HEK293 (cell line): ENCODE results near the gene HS3ST3A1.

Experiments
- CTCF ChIP-seq: fragments of 450-650 bp; formaldehyde crosslinking; IDR thresholded peaks from 2 replicates; pipeline ENCODE4 v1.5.1; 2016; ENCODE audit warnings: missing biosample characterization, missing genetic modification characterization
- MYNN ChIP-seq: fragments of 450-650 bp; formaldehyde crosslinking; IDR thresholded peaks from 2 replicates; pipeline ENCODE4 v1.5.1; 2016; ENCODE audit warnings: missing biosample characterization, missing genetic modification characterization, borderline replicate concordance
- MZF1 ChIP-seq: fragments of 450-650 bp; formaldehyde crosslinking; IDR thresholded peaks from 2 replicates; pipeline ENCODE4 v1.5.1; 2017; ENCODE audit warnings: missing biosample characterization, missing genetic modification characterization, borderline replicate concordance
- PRDM4 ChIP-seq: fragments of 450-650 bp; formaldehyde crosslinking; IDR thresholded peaks from 2 replicates; pipeline ENCODE4 v1.5.1; 2017; ENCODE audit warnings: missing biosample characterization, missing genetic modification characterization
- TCF7L2 ChIP-seq: IDR thresholded peaks from 2 replicates; pipeline ENCODE4 v1.6.1; 2011; ENCODE audit warnings: low read depth, mild to moderate bottlenecking, inconsistent platforms, low read length, moderate library complexity, borderline replicate concordance
- ZNF76 ChIP-seq: fragments of 450-650 bp; formaldehyde crosslinking; IDR thresholded peaks from 2 replicates; pipeline ENCODE4; 2016; ENCODE audit warnings: low read depth, missing biosample characterization, missing genetic modification characterization, borderline replicate concordance
- ZNF777 ChIP-seq: fragments of 450-650 bp; formaldehyde crosslinking; IDR thresholded peaks from 2 replicates; pipeline ENCODE4 v1.5.1; 2017; ENCODE audit warnings: missing biosample characterization, missing genetic modification characterization, borderline replicate concordance
- ZNF785 ChIP-seq: fragments of 450-650 bp; formaldehyde crosslinking; IDR thresholded peaks from 2 replicates; pipeline ENCODE4 v1.5.1; 2016; ENCODE audit warnings: missing biosample characterization, missing genetic modification characterization
- ZNF791 ChIP-seq: fragments of 450-650 bp; formaldehyde crosslinking; IDR thresholded peaks from 2 replicates; pipeline ENCODE4 v1.5.1; 2016; ENCODE audit warnings: missing biosample characterization, missing genetic modification characterization
- TF ChIP-seq, protein P1 (sequence below): fragments of 450-650 bp; formaldehyde crosslinking; IDR thresholded peaks from 2 replicates; pipeline ENCODE4 v1.5.1; 2016; ENCODE audit warnings: missing biosample characterization, missing genetic modification characterization
- TF ChIP-seq, protein P2 (sequence below): fragments of 450-650 bp; formaldehyde crosslinking; IDR thresholded peaks from 2 replicates; pipeline ENCODE4 v1.5.1; 2017; ENCODE audit warnings: missing biosample characterization, missing genetic modification characterization

DNA sequence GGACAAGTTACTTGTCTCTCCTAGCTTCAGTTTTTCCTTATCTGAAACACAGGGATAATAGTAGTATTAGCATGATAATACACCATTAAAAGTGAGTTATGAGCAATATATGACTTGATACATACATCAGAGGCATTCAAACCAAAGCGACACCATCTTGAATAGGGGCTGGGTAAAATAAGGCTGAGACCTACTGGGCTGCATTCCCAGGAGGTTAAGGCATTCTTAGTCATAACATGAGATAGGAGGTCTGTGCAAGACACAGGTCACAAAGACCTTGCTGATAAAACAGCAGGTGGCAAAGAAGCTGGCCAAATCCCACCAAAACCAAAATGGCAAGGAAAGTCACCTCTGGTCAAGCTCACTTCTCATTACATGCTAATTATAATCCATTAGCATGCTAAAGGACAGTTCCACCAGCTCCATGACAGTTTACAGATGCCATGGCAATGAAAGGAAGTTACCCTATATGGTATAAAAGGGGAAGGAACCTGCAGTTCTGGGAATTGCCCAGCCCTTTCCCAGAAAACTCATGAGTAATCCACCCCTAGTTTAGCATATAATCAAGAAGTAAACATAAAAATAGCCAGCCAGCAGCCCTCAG is 37.2 kb upstream of the HS3ST3A1 start:
- no peak for TF ChIP-seq CTCF (tag by site-specific recombination)
- TF ChIP-seq ZNF791, result no peak
- TF ChIP-seq, protein P1, sequence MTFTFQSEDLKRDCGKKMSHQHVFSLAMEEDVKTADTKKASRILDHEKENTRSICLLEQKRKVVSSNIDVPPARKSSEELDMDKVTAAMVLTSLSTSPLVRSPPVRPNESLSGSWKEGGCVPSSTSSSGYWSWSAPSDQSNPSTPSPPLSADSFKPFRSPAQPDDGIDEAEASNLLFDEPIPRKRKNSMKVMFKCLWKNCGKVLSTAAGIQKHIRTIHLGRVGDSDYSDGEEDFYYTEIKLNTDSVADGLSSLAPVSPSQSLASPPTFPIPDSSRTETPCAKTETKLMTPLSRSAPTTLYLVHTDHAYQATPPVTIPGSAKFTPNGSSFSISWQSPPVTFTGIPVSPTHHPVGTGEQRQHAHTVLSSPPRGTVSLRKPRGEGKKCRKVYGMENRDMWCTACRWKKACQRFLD (tag by site-specific recombination), result no peak
- TF ChIP-seq ZNF785 (tag by site-specific recombination), result no peak
- TF ChIP-seq ZNF777 (tag by site-specific recombination), result no peak
- TF ChIP-seq, protein P2, sequence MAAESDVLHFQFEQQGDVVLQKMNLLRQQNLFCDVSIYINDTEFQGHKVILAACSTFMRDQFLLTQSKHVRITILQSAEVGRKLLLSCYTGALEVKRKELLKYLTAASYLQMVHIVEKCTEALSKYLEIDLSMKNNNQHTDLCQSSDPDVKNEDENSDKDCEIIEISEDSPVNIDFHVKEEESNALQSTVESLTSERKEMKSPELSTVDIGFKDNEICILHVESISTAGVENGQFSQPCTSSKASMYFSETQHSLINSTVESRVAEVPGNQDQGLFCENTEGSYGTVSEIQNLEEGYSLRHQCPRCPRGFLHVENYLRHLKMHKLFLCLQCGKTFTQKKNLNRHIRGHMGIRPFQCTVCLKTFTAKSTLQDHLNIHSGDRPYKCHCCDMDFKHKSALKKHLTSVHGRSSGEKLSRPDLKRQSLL, result no peak
- no peak for TF ChIP-seq MYNN (tag by site-specific recombination)
- TF ChIP-seq ZNF76 (tag by site-specific recombination), result no peak
- no peak for TF ChIP-seq MZF1 (tag by site-specific recombination)
- no peak for TF ChIP-seq PRDM4 (tag by site-specific recombination)
- TF ChIP-seq TCF7L2, result no peak
